HG03066 (cell line): ENCODE measurements around the gene SMURF1.

Source experiments
- ATAC-seq: cut with Tn5 transposase; IDR thresholded peaks from one replicate; pipeline ENCODE4 v1.9.1; 2021; ENCODE audit warnings: low read depth; ENCODE audit not compliant: unreplicated experiment

SMURF1 gene

GRCh38 chr7:98995111-98995510 is 148.8 kb downstream of the SMURF1 start:
- ATAC-seq, result no peak

DNA sequence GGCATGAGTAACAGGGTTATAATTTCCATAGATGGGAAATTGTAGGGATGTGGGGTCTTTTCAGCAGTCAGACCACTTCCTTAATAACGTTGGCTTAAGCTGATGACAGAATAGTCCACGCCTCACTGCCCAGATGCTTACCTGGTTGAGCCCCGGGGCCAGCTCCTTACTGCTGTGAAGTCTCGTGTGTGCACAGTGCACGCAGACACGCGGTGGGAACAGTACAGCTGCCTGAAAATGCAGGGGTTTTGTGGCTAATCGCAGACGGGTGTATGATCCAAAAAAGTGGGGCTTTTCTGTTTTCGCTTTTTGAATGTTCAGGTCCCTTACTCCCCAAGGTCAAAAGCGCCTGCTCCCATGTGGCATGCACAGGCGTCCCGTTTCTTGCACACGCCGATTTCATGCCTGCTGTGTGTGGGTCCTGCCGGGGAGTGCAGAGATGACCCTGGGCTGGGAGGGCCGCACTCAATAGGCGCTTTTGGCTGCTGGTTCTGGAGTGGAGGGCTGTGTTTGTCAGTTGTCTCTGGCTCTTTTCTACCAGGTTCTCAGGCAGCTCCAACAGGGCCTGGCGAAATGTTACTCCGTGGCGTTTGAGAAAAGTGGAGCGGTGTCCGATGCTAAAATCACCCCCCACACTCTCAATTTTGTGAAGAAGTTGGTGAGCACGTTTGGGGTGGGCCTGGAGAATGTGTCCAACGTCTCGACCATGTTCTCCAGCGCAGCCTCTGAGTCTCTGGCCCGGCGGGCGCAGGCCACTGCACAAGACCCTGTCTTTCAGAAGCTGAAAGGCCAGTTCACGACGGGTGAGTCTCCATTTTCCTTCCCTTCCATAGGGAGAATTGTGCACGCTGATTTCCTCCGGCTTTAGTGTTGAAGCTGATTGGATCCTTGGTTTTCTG is 149.6 kb downstream of the SMURF1 start:
- no peak for ATAC-seq

- ATAC-seq, result no peak
Observed at GRCh38 chr7:98993024-98993897, 150.6 kb downstream of the SMURF1 start.

- no peak for ATAC-seq
Observed at GRCh38 chr7:98992076-98992475, 151.8 kb downstream of the SMURF1 start.

DNA sequence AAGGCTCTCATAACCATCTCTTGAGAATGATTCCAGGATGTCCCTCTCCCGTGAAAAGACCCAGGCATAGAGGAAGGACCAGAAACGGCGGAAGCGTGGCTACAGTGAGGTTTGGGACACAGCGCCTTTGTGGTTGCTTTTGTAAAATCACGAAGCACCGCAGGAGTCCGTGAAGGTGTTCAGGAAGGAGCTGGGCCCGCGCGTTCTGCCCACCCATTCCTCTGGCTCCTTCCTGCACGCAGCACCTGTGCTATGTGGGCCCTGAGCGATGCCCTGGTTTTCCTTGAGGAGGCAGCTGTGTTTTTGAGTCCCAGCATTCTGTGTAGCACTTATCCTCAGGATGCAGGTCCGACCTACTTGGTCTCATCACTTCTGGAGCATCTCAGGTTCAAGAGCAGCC is 152.8 kb downstream of the SMURF1 start:
- ATAC-seq, result no peak

DNA sequence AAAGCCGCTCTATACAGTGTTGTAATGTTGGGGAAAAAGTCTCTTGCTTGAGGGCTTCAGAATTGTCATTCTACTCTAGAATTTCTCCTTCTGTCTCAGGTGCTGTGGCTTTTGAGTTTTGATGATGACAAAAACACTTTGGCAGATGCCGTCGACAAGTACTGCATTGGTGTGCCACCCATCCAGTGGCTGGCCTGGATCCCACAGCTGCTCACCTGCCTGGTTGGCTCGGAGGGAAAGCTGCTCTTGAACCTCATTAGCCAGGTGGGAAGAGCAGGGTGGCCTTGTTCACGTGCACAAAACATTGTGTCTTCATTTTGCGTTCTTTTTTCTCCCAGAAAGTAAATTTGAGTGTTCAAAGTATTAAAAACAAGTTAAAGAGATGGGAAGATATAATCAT is 153.6 kb downstream of the SMURF1 start:
- no peak for ATAC-seq

GRCh38 chr7:98988641-98989040 is 155.3 kb downstream of the SMURF1 start:
- no peak for ATAC-seq

DNA sequence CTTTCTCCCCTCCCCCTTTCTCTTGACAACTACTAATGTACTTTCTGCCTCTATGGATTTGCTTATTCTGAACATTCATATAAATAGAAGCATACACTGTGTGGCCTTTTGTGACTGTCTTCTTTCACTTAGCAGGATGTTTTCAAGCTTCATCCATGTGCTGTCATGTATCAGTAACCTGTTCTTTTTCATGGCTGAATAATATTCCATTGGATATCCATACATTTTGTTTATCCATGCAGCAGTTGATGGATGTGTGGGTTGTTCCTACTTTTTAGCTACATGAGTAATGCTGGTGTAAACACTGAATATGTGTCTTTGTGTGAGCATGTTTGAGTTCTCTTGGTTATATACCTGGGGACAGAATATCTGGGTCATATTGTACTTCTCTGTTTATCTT is 158.0 kb downstream of the SMURF1 start:
- no peak for ATAC-seq

DNA sequence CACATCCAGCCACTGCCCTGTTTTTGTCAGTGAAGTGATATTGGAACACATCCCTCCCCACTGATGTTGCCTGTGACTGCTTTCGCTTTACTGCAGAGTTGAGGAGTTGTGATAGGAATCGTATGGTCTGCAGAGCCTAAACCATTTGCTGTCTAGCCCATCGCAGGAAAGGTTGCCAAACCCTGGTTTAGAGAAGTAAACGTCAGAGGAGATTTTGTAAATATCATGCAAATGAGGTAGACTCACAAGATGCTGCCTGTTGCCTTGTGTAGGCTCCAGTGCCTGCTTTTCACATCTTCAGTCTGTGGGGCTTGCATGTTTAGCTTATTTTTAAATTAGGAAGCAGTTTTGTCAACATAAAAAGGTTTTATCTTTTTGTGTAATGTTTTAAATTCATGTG is 158.5 kb downstream of the SMURF1 start:
- ATAC-seq, result no peak

DNA sequence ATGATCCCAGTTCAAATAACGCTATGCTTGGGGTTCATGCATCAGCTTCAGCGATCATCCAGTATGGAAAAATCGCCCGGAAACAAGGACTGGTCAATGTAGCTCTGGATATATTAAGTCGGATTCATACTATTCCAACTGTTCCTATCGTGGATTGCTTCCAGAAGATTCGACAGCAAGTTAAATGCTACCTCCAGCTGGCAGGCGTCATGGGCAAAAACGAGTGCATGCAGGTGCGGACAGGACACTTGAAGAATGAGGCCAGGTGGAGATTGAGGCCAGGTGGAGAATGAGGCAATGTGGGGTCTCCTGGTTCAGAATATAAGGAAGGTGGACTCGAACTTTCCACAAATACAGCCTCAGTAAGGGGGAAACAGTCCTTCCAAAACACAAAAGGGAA is 159.8 kb downstream of the SMURF1 start:
- no peak for ATAC-seq

DNA sequence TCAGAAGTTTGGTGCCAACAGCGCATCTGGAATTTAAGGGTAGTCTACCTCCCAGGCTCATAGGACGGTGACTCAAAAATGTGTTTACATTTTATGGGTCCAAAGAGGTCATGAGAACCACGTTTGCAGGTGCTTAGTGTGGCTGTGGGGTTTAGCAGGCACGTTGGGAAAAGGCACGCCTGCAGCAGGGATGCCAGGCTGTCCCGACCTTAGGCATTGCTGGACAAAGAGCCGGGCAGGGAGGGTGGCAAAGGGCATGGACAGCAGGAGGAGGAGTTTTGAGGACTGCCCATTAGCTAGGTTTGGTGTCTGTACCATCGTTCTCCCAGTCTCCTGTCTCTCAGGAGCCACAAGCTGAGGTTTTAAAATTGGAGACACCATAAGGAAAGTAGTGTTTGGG is 161.2 kb downstream of the SMURF1 start:
- no peak for ATAC-seq

DNA sequence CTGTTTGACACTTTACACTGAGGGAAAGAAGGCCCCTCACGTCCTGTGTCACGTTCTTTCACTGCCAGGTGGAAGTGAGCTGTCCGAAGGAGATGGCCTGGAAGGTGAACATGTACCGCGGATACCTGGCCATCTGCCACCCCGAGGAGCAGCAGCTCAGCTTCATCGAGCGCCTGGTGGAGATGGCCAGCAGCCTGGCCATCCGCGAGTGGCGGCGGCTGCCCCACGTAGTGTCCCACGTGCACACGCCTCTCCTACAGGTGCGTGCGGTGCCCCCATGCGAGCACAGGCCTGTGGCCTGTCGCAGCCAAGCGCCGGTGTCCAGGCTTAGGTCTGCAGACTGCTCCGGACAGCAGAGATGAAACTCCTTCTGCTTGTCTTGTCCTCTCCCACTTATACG is 162.2 kb downstream of the SMURF1 start:
- no peak for ATAC-seq

GRCh38 chr7:98978672-98979071 is 165.2 kb downstream of the SMURF1 start:
- ATAC-seq, result no peak
